HL-60 (cell line): ENCODE measurements around the gene IGFBP4.

Source experiments
- GABPA ChIP-seq: IDR thresholded peaks from 2 replicates; pipeline ENCODE4 v1.6.1; 2012; ENCODE audit warnings: low read depth
- POLR2AphosphoS5 ChIP-seq: IDR thresholded peaks from 2 replicates; pipeline ENCODE4 v1.6.1; 2012; ENCODE audit warnings: low read depth
- TF ChIP-seq, protein P1 (sequence below): IDR thresholded peaks from one replicate; pipeline ENCODE4 v1.5.1; 2011; ENCODE audit warnings: low read length, control low read depth, inconsistent platforms; ENCODE audit not compliant: insufficient read depth
- TF ChIP-seq, protein P2 (sequence below): IDR thresholded peaks from 2 replicates; pipeline ENCODE4 v1.6.1; 2012; ENCODE audit warnings: low read depth; ENCODE audit not compliant: insufficient replicate concordance

DNA sequence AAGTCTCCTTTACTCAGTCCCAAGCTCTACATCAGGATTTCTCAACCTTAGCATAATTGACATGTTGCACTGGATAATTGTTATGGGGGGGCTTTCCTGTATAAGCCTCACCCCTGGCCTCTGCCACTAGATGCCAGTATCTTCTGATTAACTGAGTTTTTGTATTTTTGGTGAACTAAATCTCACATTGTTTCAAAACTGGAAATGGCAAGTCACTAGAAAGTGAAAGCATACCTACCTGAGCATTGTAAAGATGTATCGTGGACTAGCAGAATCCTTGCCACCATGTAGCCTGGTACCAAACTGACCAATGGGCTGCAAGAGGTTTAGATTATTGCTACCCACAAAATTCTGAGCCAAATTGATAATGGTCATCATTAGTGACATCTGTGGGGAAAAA, 40.6 kb upstream of the IGFBP4 start:
- TF ChIP-seq, protein P1, sequence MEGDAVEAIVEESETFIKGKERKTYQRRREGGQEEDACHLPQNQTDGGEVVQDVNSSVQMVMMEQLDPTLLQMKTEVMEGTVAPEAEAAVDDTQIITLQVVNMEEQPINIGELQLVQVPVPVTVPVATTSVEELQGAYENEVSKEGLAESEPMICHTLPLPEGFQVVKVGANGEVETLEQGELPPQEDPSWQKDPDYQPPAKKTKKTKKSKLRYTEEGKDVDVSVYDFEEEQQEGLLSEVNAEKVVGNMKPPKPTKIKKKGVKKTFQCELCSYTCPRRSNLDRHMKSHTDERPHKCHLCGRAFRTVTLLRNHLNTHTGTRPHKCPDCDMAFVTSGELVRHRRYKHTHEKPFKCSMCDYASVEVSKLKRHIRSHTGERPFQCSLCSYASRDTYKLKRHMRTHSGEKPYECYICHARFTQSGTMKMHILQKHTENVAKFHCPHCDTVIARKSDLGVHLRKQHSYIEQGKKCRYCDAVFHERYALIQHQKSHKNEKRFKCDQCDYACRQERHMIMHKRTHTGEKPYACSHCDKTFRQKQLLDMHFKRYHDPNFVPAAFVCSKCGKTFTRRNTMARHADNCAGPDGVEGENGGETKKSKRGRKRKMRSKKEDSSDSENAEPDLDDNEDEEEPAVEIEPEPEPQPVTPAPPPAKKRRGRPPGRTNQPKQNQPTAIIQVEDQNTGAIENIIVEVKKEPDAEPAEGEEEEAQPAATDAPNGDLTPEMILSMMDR = no peak
- TF ChIP-seq, protein P2, sequence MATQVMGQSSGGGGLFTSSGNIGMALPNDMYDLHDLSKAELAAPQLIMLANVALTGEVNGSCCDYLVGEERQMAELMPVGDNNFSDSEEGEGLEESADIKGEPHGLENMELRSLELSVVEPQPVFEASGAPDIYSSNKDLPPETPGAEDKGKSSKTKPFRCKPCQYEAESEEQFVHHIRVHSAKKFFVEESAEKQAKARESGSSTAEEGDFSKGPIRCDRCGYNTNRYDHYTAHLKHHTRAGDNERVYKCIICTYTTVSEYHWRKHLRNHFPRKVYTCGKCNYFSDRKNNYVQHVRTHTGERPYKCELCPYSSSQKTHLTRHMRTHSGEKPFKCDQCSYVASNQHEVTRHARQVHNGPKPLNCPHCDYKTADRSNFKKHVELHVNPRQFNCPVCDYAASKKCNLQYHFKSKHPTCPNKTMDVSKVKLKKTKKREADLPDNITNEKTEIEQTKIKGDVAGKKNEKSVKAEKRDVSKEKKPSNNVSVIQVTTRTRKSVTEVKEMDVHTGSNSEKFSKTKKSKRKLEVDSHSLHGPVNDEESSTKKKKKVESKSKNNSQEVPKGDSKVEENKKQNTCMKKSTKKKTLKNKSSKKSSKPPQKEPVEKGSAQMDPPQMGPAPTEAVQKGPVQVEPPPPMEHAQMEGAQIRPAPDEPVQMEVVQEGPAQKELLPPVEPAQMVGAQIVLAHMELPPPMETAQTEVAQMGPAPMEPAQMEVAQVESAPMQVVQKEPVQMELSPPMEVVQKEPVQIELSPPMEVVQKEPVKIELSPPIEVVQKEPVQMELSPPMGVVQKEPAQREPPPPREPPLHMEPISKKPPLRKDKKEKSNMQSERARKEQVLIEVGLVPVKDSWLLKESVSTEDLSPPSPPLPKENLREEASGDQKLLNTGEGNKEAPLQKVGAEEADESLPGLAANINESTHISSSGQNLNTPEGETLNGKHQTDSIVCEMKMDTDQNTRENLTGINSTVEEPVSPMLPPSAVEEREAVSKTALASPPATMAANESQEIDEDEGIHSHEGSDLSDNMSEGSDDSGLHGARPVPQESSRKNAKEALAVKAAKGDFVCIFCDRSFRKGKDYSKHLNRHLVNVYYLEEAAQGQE = no peak
- TF ChIP-seq GABPA (no peak), POLR2AphosphoS5 (no peak)
